ENCODE data around the gene HOXB5.

HOXB5 gene

GRCh38 chr17:48616717-48617470 lies 23.3 kb upstream of the HOXB5 start:
- DNase-seq (ENCODE audit: low read depth, low spot score) = no peak

GRCh38 chr17:48615963-48616716 lies 22.6 kb upstream of the HOXB5 start:
- DNase-seq (ENCODE audit: low read depth, low spot score) = no peak

- DNase-seq (ENCODE audit: low read depth, low spot score) = no peak
Observed at GRCh38 chr17:48615047-48615962, 21.7 kb upstream of the HOXB5 start, which contains the start of gene HOXB8. Gene HOXB8, minus strand, starts transcription at chr17:48615292. Its CDS starts 588 bp downstream, at chr17:48614704.

GRCh38 chr17:48613862-48614694 lies 20.5 kb upstream of the HOXB5 start:
- no peak for DNase-seq (ENCODE audit: low read depth, low spot score)

- no peak for DNase-seq (ENCODE audit: low read depth, low spot score)
Observed at GRCh38 chr17:48612854-48613691, 19.5 kb upstream of the HOXB5 start.

GRCh38 chr17:48612456-48612853 lies 18.9 kb upstream of the HOXB5 start:
- no peak for DNase-seq (ENCODE audit: low read depth, low spot score)

GRCh38 chr17:48611681-48612455 lies 18.3 kb upstream of the HOXB5 start:
- no peak for DNase-seq (ENCODE audit: low read depth, low spot score)

GRCh38 chr17:48611213-48611612 lies 17.6 kb upstream of the HOXB5 start:
- DNase-seq (ENCODE audit: low read depth, low spot score) = no peak

- no peak for DNase-seq (ENCODE audit: low read depth, low spot score)
Observed at GRCh38 chr17:48610282-48611211, 17.0 kb upstream of the HOXB5 start, which contains the start of gene HOXB7. Gene HOXB7, minus strand, starts transcription at chr17:48611017. Its CDS starts 99 bp downstream, at chr17:48610918.

- no peak for DNase-seq (ENCODE audit: low read depth, low spot score)
Observed at GRCh38 chr17:48609759-48610281, 16.2 kb upstream of the HOXB5 start.

GRCh38 chr17:48609033-48609432 lies 15.5 kb upstream of the HOXB5 start:
- no peak for DNase-seq (ENCODE audit: low read depth, low spot score)

- no peak for DNase-seq (ENCODE audit: low read depth, low spot score)
Observed at GRCh38 chr17:48608494-48608834, 14.9 kb upstream of the HOXB5 start.

- no peak for DNase-seq (ENCODE audit: low read depth, low spot score)
Observed at GRCh38 chr17:48606892-48607614, 13.5 kb upstream of the HOXB5 start.

GRCh38 chr17:48605991-48606891 lies 12.7 kb upstream of the HOXB5 start:
- no peak for DNase-seq (ENCODE audit: low read depth, low spot score)

GRCh38 chr17:48605409-48605919 lies 11.9 kb upstream of the HOXB5 start:
- no peak for DNase-seq (ENCODE audit: low read depth, low spot score)

GRCh38 chr17:48604770-48605329 lies 11.3 kb upstream of the HOXB5 start, which contains the start of gene HOXB6:
Gene HOXB6, minus strand, starts transcription at chr17:48604986. Its CDS starts 6,836 bp downstream, at chr17:48598150.
- DNase-seq (ENCODE audit: low read depth, low spot score) = no peak

Measured in brain pericyte (primary cell).